GM12878 (cell line): ENCODE results near the gene CDCP1.

Source experiments
- ATF2 ChIP-seq: IDR thresholded peaks from 2 replicates; pipeline ENCODE4 v1.6.1; 2012; ENCODE audit warnings: low read length, inconsistent platforms
- CBFB ChIP-seq: IDR thresholded peaks from 2 replicates; pipeline ENCODE4 v1.6.1; 2016; ENCODE audit warnings: antibody characterized with exemption, low read depth
- CHD2 ChIP-seq: IDR thresholded peaks from 2 replicates; pipeline ENCODE4 v1.6.1; 2011; ENCODE audit warnings: low read depth, low read length, improper control_type of control experiment, borderline replicate concordance
- EP300 ChIP-seq, 2 experiments: fragments of 150-350 bp in 1 of 2; IDR thresholded peaks; 2 replicates each; pipeline ENCODE4 v1.6.1; 2011 to 2012; ENCODE audit warnings: low read depth in 2 of 2, low read length in 2 of 2, borderline replicate concordance in 1 of 2, improper control_type of control experiment in 1 of 2, inconsistent platforms in 1 of 2; ENCODE audit not compliant: control insufficient read depth in 1 of 2
- MXI1 ChIP-seq: fragments of 150-350 bp; IDR thresholded peaks from 2 replicates; pipeline ENCODE4 v1.6.1; 2011; ENCODE audit warnings: low read depth, mild to moderate bottlenecking, inconsistent platforms, low read length, improper control_type of control experiment
- SUZ12 ChIP-seq: fragments of 200-600 bp; sonication (generic); IDR thresholded peaks from one replicate; pipeline ENCODE4 v1.6.1; 2018; ENCODE audit warnings: antibody characterized with exemption, mild to moderate bottlenecking; ENCODE audit not compliant: unreplicated experiment
- TF ChIP-seq, protein P1 (sequence below), 3 experiments: IDR thresholded peaks in 2 of 3; conservative IDR thresholded peaks in 1 of 3; 2 replicates each; pipeline ENCODE4 v1.5.1; 2011; ENCODE audit warnings: low read depth in 3 of 3, low read length in 3 of 3, mild to moderate bottlenecking in 3 of 3, control low read depth in 2 of 3, moderate library complexity in 2 of 3, inconsistent platforms in 1 of 3, mixed read lengths in 1 of 3; ENCODE audit not compliant: control insufficient read depth in 2 of 3, insufficient read depth in 1 of 3; ENCODE audit errors: extremely low read depth in 1 of 3

GRCh38 chr3:45100981-45101407, 45.2 kb downstream of the CDCP1 start:
- no peak for TF ChIP-seq CHD2
- TF ChIP-seq ATF2 = no peak
- TF ChIP-seq SUZ12 = no peak
- TF ChIP-seq MXI1 = no peak
- TF ChIP-seq, protein P1, sequence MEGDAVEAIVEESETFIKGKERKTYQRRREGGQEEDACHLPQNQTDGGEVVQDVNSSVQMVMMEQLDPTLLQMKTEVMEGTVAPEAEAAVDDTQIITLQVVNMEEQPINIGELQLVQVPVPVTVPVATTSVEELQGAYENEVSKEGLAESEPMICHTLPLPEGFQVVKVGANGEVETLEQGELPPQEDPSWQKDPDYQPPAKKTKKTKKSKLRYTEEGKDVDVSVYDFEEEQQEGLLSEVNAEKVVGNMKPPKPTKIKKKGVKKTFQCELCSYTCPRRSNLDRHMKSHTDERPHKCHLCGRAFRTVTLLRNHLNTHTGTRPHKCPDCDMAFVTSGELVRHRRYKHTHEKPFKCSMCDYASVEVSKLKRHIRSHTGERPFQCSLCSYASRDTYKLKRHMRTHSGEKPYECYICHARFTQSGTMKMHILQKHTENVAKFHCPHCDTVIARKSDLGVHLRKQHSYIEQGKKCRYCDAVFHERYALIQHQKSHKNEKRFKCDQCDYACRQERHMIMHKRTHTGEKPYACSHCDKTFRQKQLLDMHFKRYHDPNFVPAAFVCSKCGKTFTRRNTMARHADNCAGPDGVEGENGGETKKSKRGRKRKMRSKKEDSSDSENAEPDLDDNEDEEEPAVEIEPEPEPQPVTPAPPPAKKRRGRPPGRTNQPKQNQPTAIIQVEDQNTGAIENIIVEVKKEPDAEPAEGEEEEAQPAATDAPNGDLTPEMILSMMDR (IDR thresholded peaks at IDR 0.05 in 2 of 3, conservative IDR thresholded peaks at IDR 0.05 in 1 of 3; ENCODE audit: control insufficient read depth in 2 of 3, extremely low read depth in 1 of 3, insufficient read depth in 1 of 3, low read depth in 3 of 3, low read length in 3 of 3) = no peak
- TF ChIP-seq CBFB = no peak
- no peak for TF ChIP-seq EP300 (IDR thresholded peaks at IDR 0.05; ENCODE audit: borderline replicate concordance in 1 of 2, control insufficient read depth in 1 of 2, low read depth in 2 of 2, low read length in 2 of 2)
